HepG2 (cell line): ENCODE measurements around the gene PRKN.

Experiments
- BRD4 ChIP-seq: sonication (generic); formaldehyde crosslinking; IDR thresholded peaks from 2 replicates; pipeline ENCODE4 v1.4.0; 2020; ENCODE audit warnings: missing genetic modification reagents
- HNRNPK ChIP-seq: fragments of 200-400 bp; formaldehyde crosslinking; IDR thresholded peaks from 2 replicates; pipeline ENCODE4 v1.6.1; 2018; ENCODE audit warnings: low read length, low read depth, moderate library complexity, mild to moderate bottlenecking; ENCODE audit not compliant: poor library complexity, severe bottlenecking
- SP1 ChIP-seq, 2 experiments: fragments of 450-650 bp in 1 of 2; sonication (generic) in 1 of 2; formaldehyde crosslinking in 1 of 2; IDR thresholded peaks; 2 replicates each; pipeline versions ENCODE4 v1.4.0 to v1.6.1; 2016 to 2020; ENCODE audit warnings: missing genetic modification reagents in 1 of 2
- TARDBP ChIP-seq: sonication (generic); formaldehyde crosslinking; IDR thresholded peaks from 2 replicates; pipeline ENCODE4 v1.8.0; 2022; ENCODE audit warnings: mild to moderate bottlenecking, missing genetic modification reagents
- ZNF337 ChIP-seq: sonication (generic); formaldehyde crosslinking; IDR thresholded peaks from 2 replicates; pipeline ENCODE4 v1.5.1; 2020; ENCODE audit warnings: missing genetic modification reagents, low read depth, mild to moderate bottlenecking, borderline replicate concordance
- ZNF589 ChIP-seq: sonication (generic); formaldehyde crosslinking; conservative IDR thresholded peaks from 2 replicates; pipeline ENCODE4 v1.8.0; 2022; ENCODE audit warnings: mild to moderate bottlenecking, moderate library complexity, missing genetic modification reagents
- TF ChIP-seq, protein P1 (sequence below): sonication (generic); formaldehyde crosslinking; IDR thresholded peaks from 2 replicates; pipeline ENCODE4 v1.8.1; 2022; ENCODE audit warnings: low read depth, mild to moderate bottlenecking, missing genetic modification reagents

DNA sequence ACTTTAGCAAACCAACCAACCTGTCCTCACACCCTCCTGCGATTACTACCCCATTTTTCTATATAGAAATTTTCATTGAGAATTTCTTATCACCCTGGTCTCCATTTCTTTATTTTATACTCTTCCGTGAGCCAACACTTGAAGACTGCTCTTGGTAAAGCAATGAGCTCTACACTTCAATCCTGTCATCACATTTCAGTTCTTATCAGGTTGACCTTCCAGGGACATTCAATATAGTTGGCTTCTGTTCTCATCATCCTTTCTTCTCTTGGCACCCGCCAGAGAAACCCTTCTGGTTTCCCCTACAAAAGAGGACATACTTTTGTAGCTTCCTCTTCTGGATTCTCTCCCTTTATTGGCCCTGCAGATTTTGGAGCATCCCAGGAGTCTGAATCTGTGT, 279.3 kb downstream of the PRKN start:
- TF ChIP-seq TARDBP (CRISPR knock-in tag) (no peak), ZNF337 (CRISPR knock-in tag) (no peak), BRD4 (CRISPR knock-in tag) (no peak), HNRNPK (no peak), SP1 (IDR thresholded peaks at IDR 0.05) (no peak), SP1 (CRISPR knock-in tag; IDR thresholded peaks at IDR 0.05) (no peak), ZNF589 (CRISPR knock-in tag) (no peak)
- TF ChIP-seq, protein P1, sequence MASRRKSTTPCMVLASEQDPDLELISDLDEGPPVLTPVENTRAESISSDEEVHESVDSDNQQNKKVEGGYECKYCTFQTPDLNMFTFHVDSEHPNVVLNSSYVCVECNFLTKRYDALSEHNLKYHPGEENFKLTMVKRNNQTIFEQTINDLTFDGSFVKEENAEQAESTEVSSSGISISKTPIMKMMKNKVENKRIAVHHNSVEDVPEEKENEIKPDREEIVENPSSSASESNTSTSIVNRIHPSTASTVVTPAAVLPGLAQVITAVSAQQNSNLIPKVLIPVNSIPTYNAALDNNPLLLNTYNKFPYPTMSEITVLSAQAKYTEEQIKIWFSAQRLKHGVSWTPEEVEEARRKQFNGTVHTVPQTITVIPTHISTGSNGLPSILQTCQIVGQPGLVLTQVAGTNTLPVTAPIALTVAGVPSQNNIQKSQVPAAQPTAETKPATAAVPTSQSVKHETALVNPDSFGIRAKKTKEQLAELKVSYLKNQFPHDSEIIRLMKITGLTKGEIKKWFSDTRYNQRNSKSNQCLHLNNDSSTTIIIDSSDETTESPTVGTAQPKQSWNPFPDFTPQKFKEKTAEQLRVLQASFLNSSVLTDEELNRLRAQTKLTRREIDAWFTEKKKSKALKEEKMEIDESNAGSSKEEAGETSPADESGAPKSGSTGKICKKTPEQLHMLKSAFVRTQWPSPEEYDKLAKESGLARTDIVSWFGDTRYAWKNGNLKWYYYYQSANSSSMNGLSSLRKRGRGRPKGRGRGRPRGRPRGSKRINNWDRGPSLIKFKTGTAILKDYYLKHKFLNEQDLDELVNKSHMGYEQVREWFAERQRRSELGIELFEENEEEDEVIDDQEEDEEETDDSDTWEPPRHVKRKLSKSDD (CRISPR knock-in tag) = no peak
